GM21528 (cell line): ENCODE results near the gene LMO4.

Source experiments
- ATAC-seq: cut with Tn5 transposase; IDR thresholded peaks from one replicate; pipeline ENCODE4 v1.9.1; 2021; ENCODE audit warnings: mild to moderate bottlenecking, moderate library complexity; ENCODE audit not compliant: unreplicated experiment, low FRiP score

Gene LMO4

DNA sequence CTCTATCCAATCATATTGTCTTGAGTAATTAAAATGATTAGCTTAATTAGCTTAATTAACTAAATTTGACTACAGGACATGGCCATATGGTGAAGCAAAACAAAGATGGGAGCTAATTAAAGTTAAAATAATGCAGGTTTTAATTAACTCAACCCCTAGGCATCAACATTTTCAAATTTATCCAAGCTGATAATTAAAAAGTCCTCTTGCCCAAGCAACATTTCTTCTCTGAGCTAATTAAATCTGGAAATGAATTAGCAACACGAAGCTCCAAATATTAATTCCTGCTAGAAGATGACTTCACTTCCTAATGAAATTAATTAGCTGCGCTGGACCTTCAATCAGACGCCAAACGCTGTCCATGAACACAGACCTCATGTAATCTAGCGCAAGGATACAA lies 27.9 kb downstream of the LMO4 start:
- ATAC-seq, result no peak

DNA sequence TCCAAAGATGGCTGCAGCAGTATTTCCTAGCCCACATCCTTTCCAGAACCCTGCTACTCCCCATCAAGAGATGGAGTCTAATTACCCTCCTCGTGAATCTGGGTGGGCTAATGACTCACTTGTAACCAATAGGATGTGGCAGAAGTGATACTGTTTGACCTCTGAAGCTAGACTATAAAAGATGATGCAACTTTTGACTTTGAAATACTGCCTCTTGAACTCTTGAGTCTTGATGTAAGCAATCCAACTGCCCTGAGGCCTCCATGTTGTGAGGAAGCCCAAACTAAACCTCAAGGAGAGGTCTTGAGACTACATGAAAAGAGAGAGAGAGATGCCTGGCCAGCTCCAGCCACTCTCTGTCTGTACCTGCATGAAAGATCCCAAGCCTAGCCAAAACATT lies 29.5 kb downstream of the LMO4 start:
- no peak for ATAC-seq

DNA sequence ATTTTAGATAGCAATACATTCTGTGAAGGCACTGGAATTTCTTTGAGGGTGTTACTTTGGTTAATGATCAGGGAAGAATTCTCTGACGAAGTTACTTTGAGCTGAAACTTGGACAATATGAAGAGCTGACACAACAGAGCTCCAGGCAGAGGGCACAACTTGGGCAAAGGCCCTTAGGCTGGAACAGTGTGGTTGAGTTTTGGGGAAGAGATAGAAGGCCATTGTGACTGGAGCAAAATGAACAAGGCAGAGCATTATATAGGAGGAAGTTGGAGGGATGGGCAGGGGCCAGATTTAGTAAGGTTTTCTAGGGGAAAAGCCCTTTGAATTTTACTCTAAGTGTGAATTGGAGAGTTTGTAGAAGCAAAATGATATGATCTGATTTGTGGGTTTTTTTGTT lies 30.9 kb downstream of the LMO4 start:
- no peak for ATAC-seq

DNA sequence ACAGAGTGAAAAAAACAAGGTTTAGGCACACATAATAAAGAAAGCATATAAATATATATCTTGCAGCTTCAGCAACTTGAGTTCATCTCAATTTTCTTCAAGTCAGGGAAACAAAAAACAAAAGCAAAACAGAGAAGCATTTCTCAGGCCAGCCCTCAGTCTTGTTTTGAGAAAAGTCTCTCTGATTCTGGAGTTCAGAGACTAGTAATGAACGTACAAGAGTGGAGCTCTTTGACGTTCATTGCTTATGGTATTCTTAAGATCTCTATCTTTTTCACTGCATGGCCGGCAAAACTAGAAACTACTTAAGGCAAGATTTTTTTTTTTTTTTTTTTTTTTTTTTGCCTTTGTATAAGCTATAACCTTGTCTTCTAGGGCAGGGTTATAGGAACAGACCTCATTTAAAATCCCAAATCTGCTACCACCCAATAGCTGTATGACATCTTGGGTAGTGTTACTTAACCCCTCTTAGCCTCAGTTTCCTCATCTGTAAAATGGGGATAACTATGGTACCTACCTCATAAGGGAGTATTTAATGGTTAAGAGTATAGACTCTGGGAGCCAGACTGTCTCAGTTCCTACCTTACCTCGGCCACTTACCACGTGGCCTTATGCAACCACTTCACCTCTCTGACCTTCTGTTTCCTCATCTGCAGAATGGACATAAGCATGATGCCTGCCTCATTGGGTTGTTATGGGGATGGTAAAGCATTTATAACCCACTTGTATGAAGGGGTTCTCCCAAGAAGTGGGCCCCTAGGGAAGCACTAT lies 33.6 kb downstream of the LMO4 start:
- ATAC-seq, result no peak

DNA sequence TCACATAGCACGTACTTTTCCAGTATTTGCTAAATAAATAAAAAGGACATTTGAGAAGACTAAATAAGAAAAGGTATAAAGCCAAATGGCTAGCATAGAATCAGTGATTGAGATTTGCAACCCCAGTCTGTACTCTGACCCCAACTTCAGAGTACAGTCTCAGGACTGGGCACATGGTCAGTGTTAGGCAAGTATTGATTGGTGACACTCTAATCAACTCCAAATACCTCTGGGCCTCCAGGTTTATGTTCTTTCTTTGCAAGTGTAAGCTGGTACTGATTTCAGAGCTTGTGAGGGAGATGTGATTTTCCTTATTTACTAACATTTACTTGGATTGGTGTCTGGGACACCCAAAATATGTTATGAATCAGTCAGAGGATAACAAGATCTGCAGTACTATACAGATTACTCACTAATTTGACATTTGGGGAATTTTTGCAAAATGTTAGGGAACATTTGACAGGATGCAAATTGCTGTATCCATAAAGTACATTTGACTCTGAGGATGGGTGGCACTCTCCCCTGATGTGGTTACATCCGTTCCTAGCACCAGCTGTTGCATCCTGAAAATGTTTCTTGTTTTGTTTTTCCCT lies 34.2 kb downstream of the LMO4 start:
- no peak for ATAC-seq

DNA sequence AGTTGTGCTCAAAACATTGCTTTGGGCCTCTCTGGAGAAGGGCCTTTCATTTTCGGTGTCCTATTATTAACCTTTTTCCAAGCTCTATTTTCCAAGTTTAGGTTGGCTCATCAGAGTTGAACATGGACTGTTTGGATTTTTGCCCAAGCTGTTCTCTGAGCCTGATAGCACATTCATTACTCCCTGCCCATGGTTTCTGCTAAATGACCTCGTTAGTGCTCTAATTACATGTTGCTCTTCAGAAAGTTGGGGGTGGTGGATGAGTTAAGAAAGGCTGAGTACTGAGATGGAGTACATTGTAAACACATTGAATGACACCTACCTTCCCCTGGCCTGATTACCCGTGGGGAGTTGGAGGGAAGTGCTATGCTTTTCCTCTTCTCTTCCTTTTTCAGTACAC lies 38.9 kb downstream of the LMO4 start:
- ATAC-seq, result no peak

DNA sequence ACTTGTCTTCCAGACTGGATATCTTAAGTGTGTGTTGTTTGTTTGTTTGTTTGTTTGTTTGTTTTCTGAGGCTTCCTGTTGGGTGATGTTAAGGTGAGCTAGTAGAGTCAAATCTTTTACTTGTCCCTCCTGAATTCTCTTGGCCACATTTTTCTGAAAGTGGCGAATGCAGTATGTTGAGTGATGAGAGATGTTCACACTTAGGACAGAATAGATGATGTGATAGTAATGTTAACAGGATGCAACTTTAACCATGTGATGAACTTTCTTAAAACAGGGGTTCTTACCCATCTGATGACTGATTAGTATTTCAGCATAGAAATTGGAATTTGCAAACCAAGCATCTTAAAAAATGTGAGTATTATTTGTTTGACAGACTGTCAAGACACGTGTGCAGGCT lies 40.2 kb downstream of the LMO4 start:
- ATAC-seq, result no peak

DNA sequence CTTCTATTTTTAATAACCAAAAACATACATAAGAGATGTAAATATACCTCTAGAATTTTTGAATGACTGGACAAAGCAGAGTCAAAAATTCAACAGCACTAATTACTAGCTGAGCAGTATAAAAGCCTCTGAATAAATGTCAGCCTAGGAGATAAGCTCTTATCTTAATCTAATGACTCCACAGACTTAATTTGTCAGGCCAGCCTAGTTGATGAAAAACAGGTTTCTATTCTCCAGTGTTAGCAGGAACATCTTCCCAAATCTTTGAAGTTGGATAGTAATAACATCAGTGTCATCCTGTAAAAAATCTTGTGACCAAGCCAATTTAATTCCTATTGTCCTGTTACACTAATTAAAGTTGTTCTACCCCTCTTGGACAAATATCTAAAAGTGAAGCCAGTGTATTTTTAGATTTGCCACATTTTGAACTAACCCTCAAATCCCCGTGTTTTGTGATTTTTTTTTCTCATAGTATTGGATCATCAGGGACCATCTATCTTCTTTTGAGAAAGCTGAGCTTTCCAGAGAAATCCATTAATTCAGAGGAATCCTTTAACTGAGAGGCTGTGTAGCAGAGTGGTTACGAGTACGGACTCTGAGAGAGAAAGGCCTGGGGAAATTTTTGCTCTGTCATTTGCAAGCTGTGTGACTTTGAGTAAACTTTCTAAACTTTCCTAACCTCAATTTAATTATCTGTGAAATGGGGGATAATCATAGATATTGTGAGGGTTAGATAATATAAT lies 41.2 kb downstream of the LMO4 start:
- no peak for ATAC-seq

DNA sequence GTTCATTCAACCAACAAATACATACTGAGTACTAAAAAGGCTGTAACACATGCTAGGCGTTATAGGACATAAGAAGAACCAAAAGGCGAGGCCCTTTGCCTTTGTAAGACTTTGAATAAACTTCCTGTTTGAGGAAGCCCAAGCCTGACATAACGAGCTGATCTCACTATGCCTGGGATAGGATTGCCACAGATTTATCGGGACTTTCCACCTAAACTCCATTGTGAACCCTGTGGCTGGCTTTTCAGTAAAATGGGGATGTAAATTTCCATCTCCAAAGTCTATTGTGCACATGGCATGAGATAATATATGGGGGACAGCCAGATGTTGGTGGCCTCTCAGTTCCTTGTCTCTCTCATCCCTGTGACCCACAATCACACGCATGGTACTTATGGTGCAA lies 41.9 kb downstream of the LMO4 start:
- ATAC-seq, result no peak

DNA sequence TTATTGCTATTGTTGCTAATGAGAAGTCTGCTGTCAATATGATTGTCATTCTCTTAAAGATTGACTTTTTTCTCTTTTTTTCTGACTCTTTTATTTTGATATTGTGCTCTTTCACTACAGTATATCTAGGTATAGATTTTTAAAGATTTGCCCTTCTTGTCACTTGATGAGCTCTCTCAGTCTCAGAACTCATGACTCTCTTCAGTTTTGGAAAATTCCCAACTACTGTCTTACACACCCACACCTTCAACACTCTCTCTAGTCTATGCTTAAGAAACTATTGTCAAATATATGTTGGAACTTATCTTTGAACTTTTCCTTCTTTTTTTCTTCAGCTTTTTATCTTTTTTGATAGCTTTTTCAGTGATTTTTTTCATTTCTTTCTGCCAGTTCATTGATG lies 50.6 kb downstream of the LMO4 start:
- no peak for ATAC-seq

DNA sequence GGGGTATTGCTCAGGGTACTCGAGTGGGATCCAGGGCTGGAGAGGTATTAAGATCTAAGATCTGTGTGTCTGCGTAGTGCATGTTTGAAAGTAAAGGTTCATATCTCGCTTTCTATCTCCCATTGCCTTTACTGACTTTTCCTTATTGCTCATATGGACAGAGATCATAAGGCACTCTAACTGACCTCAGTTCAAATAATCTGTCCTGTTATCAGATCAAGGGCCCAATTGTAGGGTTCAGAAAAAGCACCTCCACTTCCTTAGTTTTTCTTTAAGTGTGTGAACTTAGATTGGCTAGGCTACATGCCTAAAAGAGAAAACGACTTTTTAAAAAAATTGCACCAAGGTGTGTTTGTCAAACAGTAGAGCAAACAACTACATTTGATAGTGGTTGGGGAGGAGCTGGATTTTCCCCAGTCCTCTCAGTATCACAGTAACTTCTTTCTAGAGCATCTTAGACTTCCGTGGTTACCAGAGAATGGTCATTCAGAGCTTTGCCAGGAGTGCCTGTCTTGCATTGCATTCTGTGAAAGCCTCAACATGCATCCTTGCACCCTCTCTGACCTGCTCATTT lies 57.6 kb downstream of the LMO4 start:
- ATAC-seq, result no peak

DNA sequence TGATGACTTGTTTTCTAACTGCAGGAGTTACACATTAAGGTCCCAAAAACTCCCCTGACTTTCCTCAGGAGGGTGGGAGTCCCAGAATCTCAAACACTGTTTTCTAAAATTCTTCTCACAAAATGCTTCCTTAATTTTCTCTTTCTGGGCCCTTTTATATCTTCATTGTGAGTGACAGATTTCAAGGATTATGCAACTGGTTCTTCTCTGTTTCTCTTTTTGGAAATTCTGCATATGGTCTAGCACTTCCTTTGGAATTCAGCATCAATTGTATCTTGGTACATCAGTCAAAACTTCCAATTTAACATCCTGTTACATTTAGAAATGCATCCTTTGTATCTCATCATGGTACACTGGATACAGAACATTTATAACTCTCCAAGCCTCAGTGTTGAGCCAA lies 59.7 kb downstream of the LMO4 start:
- ATAC-seq, result no peak

DNA sequence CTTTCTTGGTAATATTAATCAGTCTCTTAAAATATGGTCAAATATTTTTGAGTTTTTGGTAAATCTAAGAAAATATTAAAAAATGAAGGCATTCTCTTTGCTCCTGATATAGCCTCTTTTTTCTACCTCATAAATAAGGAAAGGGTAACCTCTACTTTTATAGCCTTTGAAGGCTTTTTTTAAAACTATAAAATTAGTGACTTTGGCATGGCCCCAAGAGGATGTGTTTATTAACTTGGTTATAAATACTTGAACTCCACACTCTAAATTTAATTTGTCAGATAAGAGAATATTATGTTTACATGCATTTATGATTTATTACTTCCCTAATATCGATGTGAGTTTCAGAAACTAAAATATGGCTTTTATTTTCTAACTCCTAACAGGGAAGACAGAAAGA lies 60.3 kb downstream of the LMO4 start:
- ATAC-seq, result no peak

DNA sequence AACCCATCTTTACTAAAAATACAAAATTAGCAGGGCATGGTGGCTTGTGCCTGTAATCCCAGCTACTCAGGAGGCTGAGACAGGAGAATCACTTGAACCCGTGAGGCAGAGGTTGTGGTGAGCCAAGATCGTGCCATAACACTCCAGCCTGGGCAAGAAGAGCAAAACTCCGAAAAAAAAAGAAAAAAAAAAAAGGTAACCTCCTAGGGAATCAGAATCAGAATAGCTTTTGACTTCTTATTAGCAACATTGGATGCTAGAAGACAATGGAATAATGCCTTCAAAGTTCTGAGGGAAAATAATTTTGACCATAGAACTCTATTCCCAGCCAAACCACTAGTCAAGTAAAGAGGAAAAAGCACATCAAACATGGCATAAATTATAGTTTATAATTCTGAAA lies 60.9 kb downstream of the LMO4 start:
- ATAC-seq, result no peak

DNA sequence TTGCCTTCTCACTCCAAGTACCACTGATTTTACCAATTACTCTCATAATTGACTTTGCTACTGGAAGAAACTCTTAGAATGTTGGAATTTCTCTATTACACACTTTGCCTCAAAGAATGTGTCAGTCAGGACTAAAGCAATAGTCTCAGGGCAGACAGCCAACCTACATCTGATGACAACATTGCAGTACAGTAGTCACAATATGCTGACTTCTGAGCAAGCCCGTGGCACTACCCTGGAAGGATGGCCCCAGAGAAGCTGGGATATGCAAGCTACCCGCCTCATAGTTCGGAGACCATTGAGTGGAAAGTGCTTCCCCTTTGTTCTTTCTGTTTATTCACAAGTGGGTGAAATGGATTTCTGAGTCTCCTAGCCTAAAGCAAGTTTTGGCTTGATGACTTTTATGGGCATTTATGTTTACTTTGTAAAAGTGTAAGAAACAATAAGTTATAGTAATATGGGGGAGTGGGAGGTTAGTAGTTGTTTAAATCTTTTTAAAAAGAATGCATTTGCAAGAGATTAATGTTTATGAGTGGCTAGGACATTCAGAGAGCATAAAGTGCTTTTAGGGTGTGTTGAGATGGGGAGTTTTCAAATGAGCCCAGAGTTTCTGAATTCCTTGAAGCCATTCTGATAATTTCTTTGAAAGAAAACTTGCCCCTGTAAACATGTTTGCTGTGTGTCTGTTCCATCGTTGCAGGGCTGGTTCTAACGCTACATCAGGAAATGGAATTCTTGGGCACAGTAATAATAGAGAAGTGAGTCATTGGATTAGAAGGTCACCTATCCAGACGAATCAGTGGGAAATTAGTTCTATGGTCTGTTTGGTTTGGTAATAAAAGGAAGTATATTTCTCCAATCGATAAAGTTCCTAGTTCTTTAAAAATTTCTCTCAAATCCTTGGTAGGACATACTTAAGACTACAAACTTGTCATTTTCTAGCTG lies 63.8 kb downstream of the LMO4 start:
- no peak for ATAC-seq

DNA sequence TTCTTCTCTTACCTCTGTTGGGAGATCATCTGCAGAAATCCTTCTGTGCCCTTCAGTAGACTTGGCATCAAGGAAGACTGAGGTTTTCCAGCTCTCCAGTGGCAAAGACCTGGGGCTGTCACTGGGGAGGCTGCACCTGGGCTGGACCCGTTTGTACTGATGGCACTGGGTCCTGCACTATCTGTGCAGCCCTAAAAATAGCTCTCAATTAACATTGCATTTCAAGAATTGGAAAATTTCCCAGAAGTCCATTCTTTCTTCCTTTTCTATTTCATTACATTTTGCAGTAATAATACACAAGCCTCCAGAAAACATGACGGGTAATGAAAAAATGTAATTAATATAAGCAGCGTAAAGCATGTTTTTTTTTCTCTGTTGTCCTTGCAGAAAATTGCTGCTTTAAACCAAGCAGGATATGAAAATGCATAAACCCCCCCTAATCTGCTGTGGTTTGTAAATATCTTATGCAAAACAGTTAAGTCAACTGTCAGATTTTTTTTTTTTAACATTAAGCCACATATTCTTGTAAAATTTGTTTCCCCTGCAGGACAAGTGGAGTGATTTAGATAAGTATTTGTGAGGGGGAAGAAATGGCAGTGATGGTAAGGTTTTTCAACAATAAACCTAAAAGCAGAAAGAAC lies 64.9 kb downstream of the LMO4 start:
- no peak for ATAC-seq

DNA sequence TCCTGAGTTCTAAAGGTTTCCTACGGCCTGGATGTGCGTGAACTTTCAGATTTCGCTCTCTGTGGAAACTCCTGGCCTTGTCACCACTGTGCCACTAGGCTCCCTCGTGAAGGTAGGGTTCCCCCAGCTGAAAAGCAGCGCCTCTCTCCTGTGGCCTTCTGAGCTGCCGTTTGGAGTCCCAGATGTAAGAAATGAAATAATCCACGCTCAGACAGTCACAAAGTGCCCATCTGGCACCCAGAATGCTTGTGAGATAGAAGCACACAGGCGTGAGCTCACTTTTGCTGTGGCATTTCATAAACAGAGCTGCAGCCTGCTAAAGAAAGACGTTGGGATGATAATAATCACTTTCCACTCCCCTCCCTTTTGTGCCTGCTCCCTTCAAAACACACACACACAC lies 65.8 kb downstream of the LMO4 start:
- ATAC-seq, result no peak

DNA sequence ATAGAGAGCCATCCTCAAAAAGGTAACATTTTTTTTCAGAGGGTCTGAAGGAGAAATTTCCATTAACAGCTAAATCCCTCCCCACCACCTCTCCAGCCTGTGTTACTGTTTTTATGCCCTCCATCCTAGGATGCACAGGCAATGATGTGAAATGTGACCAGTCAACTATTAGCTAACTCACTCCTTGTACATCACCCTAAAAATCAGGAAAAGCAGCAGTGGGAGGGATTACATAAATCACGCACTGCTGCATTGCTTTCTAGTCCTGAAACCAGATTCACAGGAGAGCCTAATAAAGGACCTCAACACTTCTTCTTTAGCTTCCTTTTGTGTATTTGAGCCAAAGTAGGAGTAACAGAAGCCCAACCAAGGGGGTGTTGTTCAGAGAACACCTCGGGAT lies 66.3 kb downstream of the LMO4 start:
- ATAC-seq, result no peak
